ENCODE data around the gene CTNND2.

Gene CTNND2

DNA sequence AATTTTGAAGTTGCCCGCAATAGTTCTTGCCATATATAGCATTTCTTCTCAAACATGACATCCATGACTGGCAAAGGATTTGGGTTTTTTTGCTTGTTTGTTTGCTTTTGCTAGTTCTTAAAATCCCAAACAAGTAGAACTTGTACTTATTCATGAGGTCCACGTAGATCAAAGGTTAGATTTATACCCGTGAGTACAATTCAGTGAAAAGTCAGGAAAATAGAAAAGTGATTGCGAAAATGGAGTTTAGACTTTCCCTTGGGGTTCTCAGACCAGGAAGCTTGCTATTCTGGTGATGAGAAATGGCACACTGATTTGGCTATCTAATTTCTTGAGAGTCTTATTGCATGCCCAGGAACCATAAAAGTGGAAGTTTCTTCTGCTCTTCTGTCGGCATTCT is 304.7 kb downstream of the CTNND2 start:
- DNase-seq (ENCODE audit: low read depth in 1 of 2, low spot score in 1 of 2) = no peak

DNA sequence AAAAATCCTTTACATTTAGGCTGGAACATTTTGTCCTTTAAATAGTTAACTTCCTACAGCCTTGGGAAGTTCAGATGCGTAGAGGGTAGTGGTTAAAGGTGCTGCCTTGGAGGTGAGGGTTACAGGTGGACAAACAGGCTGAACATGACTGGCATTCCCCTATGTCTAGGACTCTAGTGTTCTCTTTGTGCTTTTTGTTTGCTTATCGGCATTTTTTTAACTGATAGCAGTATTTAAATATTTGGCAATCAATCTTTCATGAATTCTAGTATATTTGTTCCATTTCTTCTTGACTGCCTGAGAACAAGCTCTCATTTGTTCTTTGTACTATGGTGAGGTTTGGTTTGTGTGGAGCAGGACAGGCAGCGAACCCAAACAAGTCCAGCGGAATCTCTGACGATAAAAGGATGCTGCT is 307.6 kb downstream of the CTNND2 start:
- DNase-seq (ENCODE audit: low read depth in 1 of 2, low spot score in 1 of 2) = no peak

GRCh38 chr5:11596185-11596584 is 308.1 kb downstream of the CTNND2 start:
- no peak for DNase-seq (ENCODE audit: low read depth in 1 of 2, low spot score in 1 of 2)

DNA sequence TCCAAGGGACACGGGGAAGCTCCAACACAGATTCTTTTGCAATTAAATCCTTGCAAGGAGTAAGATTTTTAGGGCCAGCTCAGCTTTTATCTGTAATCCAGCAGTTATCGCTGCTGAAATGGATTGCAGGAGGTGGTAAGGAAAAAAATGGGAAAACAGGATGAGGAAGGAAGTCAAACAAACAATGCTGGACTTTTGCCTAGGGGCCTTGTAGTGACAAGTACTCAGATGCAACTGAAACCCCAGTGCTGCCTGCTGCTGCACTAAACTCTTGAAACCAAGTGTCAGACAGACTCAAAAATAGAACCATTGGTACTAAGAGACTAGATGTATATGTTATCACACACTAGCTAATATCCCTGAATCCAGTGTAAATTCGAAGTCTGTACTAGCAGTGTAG is 309.2 kb downstream of the CTNND2 start:
- no peak for DNase-seq (ENCODE audit: low read depth in 1 of 2, low spot score in 1 of 2)

- DNase-seq (ENCODE audit: low read depth in 1 of 2, low spot score in 1 of 2) = no peak
These were observed 310.2 kb downstream of the CTNND2 start for GRCh38 chr5:11594021-11594420.

DNA sequence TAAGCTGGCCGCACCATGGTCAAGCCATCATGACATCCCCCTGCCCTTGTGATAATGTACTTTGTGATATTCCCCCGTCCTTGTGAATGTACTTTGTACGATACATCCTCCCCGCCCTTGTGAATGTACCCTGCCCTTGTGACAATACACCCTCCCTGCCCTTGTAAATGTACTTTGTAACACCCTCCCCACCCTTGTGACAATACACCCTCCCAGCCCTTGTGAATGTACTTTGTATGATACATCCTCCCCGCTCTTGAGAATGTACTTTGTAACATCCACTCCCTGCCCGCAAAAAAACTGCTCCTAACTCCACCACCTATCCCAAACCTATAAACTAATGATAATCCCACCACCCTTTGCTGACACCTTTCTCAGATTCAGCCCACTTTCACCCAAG is 313.8 kb downstream of the CTNND2 start:
- no peak for DNase-seq (ENCODE audit: low read depth in 1 of 2, low spot score in 1 of 2)

GRCh38 chr5:11588803-11589202 is 315.4 kb downstream of the CTNND2 start:
- DNase-seq (ENCODE audit: low read depth in 1 of 2, low spot score in 1 of 2) = no peak

- no peak for DNase-seq (ENCODE audit: low read depth in 1 of 2, low spot score in 1 of 2)
These were observed 320.2 kb downstream of the CTNND2 start for GRCh38 chr5:11584017-11584416.

- no peak for DNase-seq (ENCODE audit: low read depth in 1 of 2, low spot score in 1 of 2)
These were observed 324.9 kb downstream of the CTNND2 start for GRCh38 chr5:11579351-11579750.

DNA sequence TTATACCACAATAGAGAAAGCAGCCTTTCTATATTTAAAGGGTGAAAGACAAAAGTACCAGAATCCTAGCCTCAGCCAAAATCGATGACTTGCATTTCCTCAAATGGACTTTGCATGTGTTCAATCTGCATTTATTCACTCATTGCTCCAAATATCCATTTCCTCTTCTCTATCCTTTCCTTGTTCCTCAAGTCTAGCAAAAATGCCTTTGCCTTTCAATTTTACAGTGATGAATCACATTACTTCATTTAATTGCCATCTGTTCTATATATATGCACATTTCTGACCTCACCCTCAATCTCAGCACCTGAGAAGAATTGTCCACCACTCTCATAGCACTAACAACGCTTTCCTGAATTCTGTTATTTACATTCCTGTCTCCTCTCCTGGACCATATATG is 329.5 kb downstream of the CTNND2 start:
- DNase-seq (ENCODE audit: low read depth in 1 of 2, low spot score in 1 of 2) = no peak

DNA sequence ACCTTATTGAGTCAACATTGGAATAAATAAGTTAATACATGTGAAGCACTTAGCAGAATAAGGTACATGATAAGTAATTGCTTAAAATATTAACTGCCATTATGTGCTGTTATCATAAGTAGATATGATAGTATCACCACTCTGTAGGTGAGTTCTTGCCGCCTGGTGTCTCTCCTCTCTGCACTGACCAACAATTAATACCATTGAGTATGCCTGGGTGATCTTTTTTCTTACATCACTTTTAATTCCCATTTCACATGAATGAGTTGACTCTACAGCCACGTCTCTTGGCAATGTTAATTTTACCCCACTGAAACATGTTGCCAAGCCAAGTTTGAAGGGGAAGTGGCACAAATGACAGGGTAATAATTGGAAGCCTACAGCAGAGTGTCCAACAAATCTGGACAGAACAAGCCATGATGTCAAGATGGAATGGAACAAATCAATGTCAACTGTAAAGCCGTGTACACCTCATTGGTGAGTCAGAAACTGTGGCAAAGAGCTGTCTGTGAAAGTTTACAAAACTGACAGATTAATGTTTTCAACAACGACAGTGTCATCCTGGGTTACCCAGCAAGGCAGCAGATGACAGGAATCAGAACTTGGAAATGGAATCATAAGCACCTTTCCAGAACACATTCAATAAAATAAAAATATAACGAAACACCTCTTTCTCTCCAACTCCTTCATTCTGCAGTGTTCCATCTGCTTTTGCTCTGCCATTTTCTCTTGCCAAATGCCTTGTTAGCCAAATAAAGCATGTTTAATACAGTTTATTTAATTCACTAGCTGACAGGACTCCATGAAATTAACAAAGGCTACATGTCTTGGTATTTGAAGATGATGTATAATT is 330.9 kb downstream of the CTNND2 start:
- no peak for DNase-seq (ENCODE audit: low read depth in 1 of 2, low spot score in 1 of 2)

DNA sequence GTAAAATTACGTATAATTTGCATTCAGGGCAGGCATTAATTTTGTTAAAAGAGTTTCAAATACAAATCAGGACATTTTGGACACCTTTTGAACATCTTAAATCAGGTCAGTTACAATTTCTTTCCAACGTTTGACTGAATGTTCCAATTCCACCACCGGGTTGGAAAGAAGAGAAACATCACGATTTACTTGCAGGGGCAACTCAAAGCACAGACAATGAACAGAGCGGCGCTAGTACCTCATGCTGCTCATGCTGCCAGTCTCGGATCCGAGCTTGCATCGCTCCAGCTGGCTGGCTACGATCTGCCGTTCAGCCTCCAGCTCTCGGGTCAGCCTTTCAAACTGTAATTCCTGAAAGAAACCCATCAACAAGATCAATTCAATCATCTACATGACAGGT is 339.5 kb downstream of the CTNND2 start:
- no peak for DNase-seq (ENCODE audit: low read depth in 1 of 2, low spot score in 1 of 2)

DNA sequence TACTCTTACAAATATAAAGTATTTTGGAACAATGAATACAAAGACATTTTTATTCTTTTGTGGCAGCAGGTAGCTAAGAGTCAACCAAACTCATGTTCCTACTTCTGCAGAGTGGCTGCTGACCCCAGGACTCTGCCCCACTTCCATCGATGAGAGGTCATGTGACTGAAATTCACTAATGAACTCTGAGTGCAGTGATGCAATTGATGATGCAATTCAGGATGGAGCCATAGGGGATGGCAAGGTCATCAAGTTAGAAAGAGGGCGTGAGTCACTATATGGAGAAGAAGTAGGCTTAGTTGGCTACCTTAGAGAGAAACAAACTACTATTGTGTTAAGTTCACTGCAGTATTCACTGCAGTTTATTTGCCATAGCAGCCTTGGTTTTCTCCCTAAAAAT is 340.4 kb downstream of the CTNND2 start:
- DNase-seq (ENCODE audit: low read depth in 1 of 2, low spot score in 1 of 2) = no peak

- DNase-seq (ENCODE audit: low read depth in 1 of 2, low spot score in 1 of 2) = no peak
These were observed 343.1 kb downstream of the CTNND2 start for GRCh38 chr5:11560915-11561697.

GRCh38 chr5:11557063-11557462 is 347.2 kb downstream of the CTNND2 start:
- no peak for DNase-seq (ENCODE audit: low read depth in 1 of 2, low spot score in 1 of 2)

GRCh38 chr5:11555171-11555570 is 349.1 kb downstream of the CTNND2 start:
- no peak for DNase-seq (ENCODE audit: low read depth in 1 of 2, low spot score in 1 of 2)

- DNase-seq (ENCODE audit: low read depth in 1 of 2, low spot score in 1 of 2) = no peak
These were observed 356.5 kb downstream of the CTNND2 start for GRCh38 chr5:11547730-11548129.

DNA sequence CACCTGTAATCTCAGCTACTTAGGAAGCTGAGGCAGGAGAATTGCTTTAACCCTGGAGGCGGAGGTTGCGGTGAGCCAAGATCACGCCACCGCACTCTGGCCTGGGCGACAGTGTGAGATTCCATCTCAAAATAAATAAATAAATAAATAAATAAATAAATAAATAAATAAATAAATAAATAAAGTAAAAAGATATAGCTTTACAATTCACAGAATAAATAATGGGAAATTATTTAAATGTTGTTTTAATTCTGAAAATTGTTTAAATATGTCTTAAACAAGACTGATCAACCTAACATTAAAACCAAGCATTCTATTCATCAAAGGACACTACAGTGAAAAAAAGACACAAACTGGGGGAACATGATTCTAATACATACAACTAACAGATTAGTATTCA is 357.1 kb downstream of the CTNND2 start:
- DNase-seq (ENCODE audit: low read depth in 1 of 2, low spot score in 1 of 2) = no peak

- no peak for DNase-seq (ENCODE audit: low read depth in 1 of 2, low spot score in 1 of 2)
These were observed 364.1 kb downstream of the CTNND2 start for GRCh38 chr5:11540112-11540511.

DNA sequence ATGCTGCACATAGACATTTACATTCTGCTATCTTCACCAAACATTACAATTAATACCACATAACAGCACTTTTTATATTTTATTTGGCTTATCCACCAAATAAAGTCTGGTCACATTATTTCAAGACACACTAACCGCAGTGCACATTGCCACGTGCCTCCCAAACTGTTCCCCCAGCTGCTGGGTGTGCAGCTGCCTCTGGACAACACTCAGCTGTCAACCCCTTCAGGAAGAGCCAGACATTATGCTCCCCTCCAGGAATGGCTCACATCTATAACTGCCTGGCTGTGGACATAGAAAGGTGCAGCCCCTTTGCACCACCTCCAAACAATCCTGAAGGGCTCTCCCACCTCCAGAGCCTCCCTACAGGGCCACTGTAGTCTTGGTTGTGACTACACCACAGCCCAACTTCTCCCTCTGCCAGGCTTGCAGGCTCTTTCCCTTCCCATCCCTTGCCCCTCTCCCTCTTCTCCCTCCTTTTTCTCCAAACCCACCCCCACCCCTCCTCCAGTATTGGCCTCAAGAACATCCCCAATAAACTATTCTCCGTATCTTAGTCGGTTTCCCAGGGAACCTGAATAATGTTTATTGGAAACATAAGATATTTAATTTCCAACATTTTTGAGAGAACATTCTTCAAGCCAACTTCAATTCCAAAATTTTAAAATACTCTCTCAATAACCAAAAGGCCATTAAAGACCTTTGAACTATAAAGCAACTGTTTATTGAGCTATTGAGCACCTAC is 372.3 kb downstream of the CTNND2 start:
- no peak for DNase-seq (ENCODE audit: low read depth in 1 of 2, low spot score in 1 of 2)

DNA sequence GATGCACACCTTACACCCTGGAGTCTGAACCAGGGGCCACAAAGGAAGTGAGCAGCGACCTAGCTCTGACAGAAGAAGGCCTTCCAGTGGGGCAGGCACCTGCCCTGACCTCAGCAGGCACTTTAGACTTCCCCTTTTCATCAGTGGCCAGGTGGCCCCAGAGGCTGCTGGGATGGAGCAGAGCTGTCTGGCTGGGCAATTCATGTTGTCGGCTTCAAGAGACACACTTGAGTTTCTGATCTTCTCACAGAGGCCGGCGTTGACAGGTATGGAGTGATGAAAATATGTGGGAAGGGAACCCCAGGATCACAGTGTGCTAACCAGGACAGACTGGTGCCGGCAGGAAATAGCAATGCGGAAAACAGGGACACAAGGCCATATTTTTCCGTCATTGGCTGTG is 375.5 kb downstream of the CTNND2 start:
- DNase-seq (ENCODE audit: low read depth in 1 of 2, low spot score in 1 of 2) = no peak
